Fibroblast of peridontal ligament (primary cell): ENCODE measurements around the gene CPT1C.

Source experiments
- DNase-seq: peaks from one replicate; pipeline ENCODE4 v3.0.0-alpha.2; 2010; ENCODE audit errors: extremely low read depth

The CPT1C gene

GRCh38 chr19:49755956-49756355 lies 65.0 kb downstream of the CPT1C start:
- no peak for DNase-seq

DNA sequence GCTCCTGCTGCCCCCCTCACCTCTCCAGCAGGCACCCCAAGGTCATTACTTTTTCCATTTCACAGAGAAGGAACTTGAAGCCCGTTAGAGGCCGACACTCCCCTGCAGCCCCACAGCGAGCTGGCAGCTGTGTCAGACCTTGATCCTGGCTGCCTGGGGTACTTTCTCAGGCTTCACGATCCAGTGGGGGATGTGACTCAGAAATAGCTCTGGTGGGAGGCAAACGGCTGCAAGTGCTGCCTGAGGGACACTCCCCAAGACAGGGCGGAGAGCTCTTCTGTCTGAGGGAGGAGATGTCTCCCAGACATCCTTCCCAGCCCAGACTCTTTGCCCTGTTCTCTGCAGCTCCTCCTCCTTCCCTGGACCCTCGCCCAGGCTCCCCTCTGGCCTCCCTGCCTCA lies 67.4 kb downstream of the CPT1C start:
- peak; percentile 42 for DNase-seq

DNA sequence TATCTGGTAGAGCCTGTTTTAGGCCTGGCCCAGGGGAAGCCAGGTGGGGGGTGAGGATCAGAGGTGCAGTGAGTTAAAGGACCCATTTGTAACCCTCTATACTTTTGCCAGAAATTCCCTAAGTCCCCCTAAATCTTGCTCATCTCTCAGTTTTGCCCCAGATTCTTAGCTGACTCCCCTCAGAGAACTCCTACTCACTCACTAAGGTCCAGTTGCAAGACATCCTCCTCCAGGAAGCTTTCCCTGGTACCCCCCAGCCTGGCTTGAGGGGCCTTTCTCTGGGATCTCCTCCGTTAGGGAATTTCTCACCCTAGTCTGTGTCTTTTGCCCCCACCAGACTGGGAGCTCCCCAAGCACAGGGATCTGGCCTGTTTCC lies 70.3 kb downstream of the CPT1C start:
- no peak for DNase-seq

GRCh38 chr19:49761625-49762311 lies 70.9 kb downstream of the CPT1C start:
- DNase-seq, result peak; percentile 29

GRCh38 chr19:49763230-49763629 lies 72.3 kb downstream of the CPT1C start, which contains the start of gene TSKS:
Gene TSKS (minus strand): TSS chr19:49763306. CDS start chr19:49763247, 59 bp downstream.
- no peak for DNase-seq
